ENCODE measurements around the gene ADGRL2. TPM values are rescaled to one million over a fixed set of nuclear protein-coding genes. Genes with fewer than 3 reads are reported as not detected.

The ADGRL2 gene
- total and polyA plus RNA-seq, 9 donors: 55.0 to 83.5 (median 66.1) TPM

GRCh38 chr1:81922955-81923354 is 122.2 kb downstream of the ADGRL2 start:
- TF ChIP-seq CTCF (IDR thresholded peaks at IDR 0.05) (no peak), EP300 (IDR thresholded peaks at IDR 0.05) (no peak), POLR2A (IDR thresholded peaks at IDR 0.05) (no peak)
- Histone ChIP-seq H3K36me3 (no peaks in the 10 kb centered on the region), H3K27ac (no peak overlapping the region), H3K9me3 (no peaks in the 10 kb centered on the region), H3K27me3 (no peaks in the 10 kb centered on the region), H3K4me1 (ENCODE audit: insufficient read depth) (no peaks in the 10 kb centered on the region), H3K4me3 (no peak overlapping the region)
- 67 to 88% (median 69%) methylated on average over 2 of the region's 2 CpGs for WGBS, 3 donors
- no peak for DNase-seq
- intact Hi-C loops (cut with DNase I): no loop called here

GRCh38 chr1:81929106-81929505 is 128.4 kb downstream of the ADGRL2 start:
- 98 to 99% (median 98%) methylated on average over 4 of the region's 4 CpGs for WGBS, 3 donors
- intact Hi-C loops (cut with DNase I): no loop called here
- H3K9me3 ChIP-seq: no peaks in the 10 kb centered on the region
- no peaks in the 10 kb centered on the region for H3K4me1 ChIP-seq (ENCODE audit: insufficient read depth)
- no peak overlapping the region for H3K27ac ChIP-seq
- no peaks in the 10 kb centered on the region for H3K27me3 ChIP-seq
- H3K36me3 ChIP-seq: no peaks in the 10 kb centered on the region
- DNase-seq: no peak
- TF ChIP-seq EP300 (IDR thresholded peaks at IDR 0.05) (no peak), POLR2A (IDR thresholded peaks at IDR 0.05) (no peak), CTCF (IDR thresholded peaks at IDR 0.05) (no peak)
- H3K4me3 ChIP-seq: no peak overlapping the region

GRCh38 chr1:81936853-81937252 is 136.1 kb downstream of the ADGRL2 start:
- WGBS, 3 donors: 35 to 44% (median 41%) methylated on average over 2 of the region's 2 CpGs
- intact Hi-C loops (cut with DNase I): no loop called here
- H3K9me3 ChIP-seq: no peaks in the 10 kb centered on the region
- no peak for TF ChIP-seq EP300 (IDR thresholded peaks at IDR 0.05)
- TF ChIP-seq POLR2A (IDR thresholded peaks at IDR 0.05): no peak
- TF ChIP-seq CTCF (IDR thresholded peaks at IDR 0.05): no peak
- H3K4me3 ChIP-seq: no peak overlapping the region
- no peaks in the 10 kb centered on the region for H3K27me3 ChIP-seq
- H3K27ac ChIP-seq: no peak overlapping the region
- no peaks in the 10 kb centered on the region for H3K4me1 ChIP-seq (ENCODE audit: insufficient read depth)
- no peaks in the 10 kb centered on the region for H3K36me3 ChIP-seq
- no peak for DNase-seq

- no peak for DNase-seq
- H3K4me1 ChIP-seq (ENCODE audit: insufficient read depth): no peaks in the 10 kb centered on the region
- H3K27me3 ChIP-seq: no peaks in the 10 kb centered on the region
- H3K27ac ChIP-seq: peak overlapping the region in 1 of 2 donors; percentile 41
- intact Hi-C loops (cut with DNase I): no loop called here
- no peak overlapping the region for H3K4me3 ChIP-seq
- 50 to 62% (median 56%) methylated on average over 2 of the region's 2 CpGs for WGBS, 3 donors
- TF ChIP-seq EP300 (IDR thresholded peaks at IDR 0.05) (no peak), CTCF (IDR thresholded peaks at IDR 0.05) (no peak), POLR2A (IDR thresholded peaks at IDR 0.05) (no peak)
- H3K36me3 ChIP-seq: no peaks in the 10 kb centered on the region
- H3K9me3 ChIP-seq: no peaks in the 10 kb centered on the region
Observed at GRCh38 chr1:81937791-81938450, 137.2 kb downstream of the ADGRL2 start.

Measured in ovary (tissue), 9 donors.